BE2C (cell line): ENCODE data around the gene SPTBN5. TPM values are rescaled to one million over a fixed set of nuclear protein-coding genes. Genes with fewer than 3 reads are reported as not detected.

Source experiments
- DNase-seq: peaks from one replicate; pipeline ENCODE4 v3.0.0-alpha.2; 2020
- H3K27me3 ChIP-seq: fragments of 250-450 bp; sonication (Bioruptor Pico); 2 replicates; pipeline ENCODE4 v1.5.1; 2020; ENCODE audit warnings: mild to moderate bottlenecking
- H3K36me3 ChIP-seq: fragments of 250-450 bp; sonication (Bioruptor Pico); 2 replicates; pipeline ENCODE4 v1.5.1; 2020; ENCODE audit warnings: mild to moderate bottlenecking
- H3K4me1 ChIP-seq: fragments of 250-450 bp; sonication (Bioruptor Pico); 2 replicates; pipeline ENCODE4 v1.5.1; 2020
- H3K4me3 ChIP-seq: 2 replicates; pipeline ENCODE4 v1.5.1; 2011; ENCODE audit warnings: low read depth, low read length
- H3K9me3 ChIP-seq: fragments of 250-450 bp; sonication (Bioruptor Pico); 2 replicates; pipeline ENCODE4 v1.5.1; 2020
- polyA plus RNA-seq: library from polyadenylated mRNA; unstranded; fragments of >200 nt; gene quantifications from one replicate; pipeline ENCODE4 v1.2.1, GENCODE V29; 2012; ENCODE audit warnings: low read depth, missing spikeins; ENCODE audit not compliant: insufficient read length, insufficient read depth
- TF ChIP-seq, protein P1 (sequence below): IDR thresholded peaks from 2 replicates; pipeline ENCODE4 v1.5.1; 2012; ENCODE audit warnings: mild to moderate bottlenecking, low read depth, low read length

The SPTBN5 gene
- 1.7 TPM for polyA plus RNA-seq

DNA sequence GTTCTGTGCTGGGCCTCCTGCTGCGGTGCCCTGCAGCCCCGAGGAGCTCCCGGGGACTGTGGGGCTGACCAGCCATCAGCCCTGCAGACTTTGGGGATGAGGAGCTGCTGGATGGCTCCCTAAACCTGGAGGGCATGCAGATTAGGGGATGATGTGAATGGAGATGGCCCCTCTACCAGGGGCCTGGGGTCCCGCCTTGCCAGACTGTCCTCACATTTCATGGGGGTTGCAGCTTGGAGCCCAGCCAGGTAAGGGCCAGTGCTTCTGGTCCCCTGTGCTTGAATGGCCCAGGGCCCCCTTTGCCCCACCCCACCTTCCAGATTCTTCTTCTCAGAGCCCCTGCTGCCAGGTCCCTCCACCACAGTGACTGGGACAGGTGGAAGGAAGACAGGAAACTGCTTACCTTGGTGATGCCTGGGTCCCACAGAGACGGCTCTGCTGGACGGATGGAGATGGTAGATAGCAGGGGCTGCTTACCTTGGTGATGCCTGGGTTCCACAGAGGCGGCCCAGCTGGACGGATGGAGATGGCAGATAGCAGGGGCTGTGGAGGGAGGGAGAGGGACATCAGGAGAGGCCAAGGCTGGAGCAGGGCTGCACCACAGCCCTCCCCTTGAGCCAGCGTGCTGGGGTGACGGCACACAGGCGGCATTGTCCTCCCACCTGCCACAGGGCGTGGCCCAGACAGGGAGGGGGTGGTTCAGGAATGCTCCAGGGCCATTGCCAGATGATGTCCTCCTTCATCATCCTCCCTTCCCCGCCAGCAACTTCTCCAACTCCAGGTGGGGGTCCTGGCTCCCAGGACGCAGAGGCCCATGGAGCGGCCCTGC, at the start of gene SPTBN5:
SPTBN5 (minus strand) TSS at position 632 of the 829 bp plus-strand sequence; CDS start at position 76, 556 bp downstream.
- H3K4me1 ChIP-seq, result peaks cover 50% of the 10 kb centered on the region
- no peaks in the 10 kb centered on the region for H3K9me3 ChIP-seq
- peak within 1 kb of the TSS; percentile 47 for H3K4me3 ChIP-seq
- no peaks in the 10 kb centered on the region for H3K27me3 ChIP-seq
- no peaks in the 10 kb centered on the region for H3K36me3 ChIP-seq
- DNase-seq, result no peak
- TF ChIP-seq, protein P1, sequence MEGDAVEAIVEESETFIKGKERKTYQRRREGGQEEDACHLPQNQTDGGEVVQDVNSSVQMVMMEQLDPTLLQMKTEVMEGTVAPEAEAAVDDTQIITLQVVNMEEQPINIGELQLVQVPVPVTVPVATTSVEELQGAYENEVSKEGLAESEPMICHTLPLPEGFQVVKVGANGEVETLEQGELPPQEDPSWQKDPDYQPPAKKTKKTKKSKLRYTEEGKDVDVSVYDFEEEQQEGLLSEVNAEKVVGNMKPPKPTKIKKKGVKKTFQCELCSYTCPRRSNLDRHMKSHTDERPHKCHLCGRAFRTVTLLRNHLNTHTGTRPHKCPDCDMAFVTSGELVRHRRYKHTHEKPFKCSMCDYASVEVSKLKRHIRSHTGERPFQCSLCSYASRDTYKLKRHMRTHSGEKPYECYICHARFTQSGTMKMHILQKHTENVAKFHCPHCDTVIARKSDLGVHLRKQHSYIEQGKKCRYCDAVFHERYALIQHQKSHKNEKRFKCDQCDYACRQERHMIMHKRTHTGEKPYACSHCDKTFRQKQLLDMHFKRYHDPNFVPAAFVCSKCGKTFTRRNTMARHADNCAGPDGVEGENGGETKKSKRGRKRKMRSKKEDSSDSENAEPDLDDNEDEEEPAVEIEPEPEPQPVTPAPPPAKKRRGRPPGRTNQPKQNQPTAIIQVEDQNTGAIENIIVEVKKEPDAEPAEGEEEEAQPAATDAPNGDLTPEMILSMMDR, result no peak

DNA sequence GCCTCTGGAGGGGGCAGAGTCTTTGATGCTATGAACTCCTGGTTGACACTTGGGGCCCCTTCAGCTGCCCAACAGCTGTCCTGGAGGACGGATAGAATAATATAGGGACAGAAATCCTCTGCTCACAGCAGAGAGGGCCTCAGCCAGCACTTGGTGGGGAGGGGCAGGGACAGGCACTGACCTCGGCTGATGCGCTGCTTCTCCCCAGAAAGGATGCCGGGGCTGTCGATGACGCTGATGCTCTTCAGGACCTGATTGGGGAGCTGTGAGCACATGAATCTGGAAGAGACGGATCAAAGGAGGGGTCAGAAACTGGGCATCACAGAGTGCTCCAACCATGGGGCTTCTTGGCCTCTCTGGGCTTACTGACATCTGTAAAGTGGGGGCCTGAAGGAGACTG, 49.0 kb upstream of the SPTBN5 start:
- DNase-seq, result no peak
- Histone ChIP-seq H3K36me3 (no peaks in the 10 kb centered on the region), H3K9me3 (no peaks in the 10 kb centered on the region), H3K4me3 (no peak overlapping the region), H3K27me3 (no peaks in the 10 kb centered on the region), H3K4me1 (no peaks in the 10 kb centered on the region)
- TF ChIP-seq, protein P1, result no peak

DNA sequence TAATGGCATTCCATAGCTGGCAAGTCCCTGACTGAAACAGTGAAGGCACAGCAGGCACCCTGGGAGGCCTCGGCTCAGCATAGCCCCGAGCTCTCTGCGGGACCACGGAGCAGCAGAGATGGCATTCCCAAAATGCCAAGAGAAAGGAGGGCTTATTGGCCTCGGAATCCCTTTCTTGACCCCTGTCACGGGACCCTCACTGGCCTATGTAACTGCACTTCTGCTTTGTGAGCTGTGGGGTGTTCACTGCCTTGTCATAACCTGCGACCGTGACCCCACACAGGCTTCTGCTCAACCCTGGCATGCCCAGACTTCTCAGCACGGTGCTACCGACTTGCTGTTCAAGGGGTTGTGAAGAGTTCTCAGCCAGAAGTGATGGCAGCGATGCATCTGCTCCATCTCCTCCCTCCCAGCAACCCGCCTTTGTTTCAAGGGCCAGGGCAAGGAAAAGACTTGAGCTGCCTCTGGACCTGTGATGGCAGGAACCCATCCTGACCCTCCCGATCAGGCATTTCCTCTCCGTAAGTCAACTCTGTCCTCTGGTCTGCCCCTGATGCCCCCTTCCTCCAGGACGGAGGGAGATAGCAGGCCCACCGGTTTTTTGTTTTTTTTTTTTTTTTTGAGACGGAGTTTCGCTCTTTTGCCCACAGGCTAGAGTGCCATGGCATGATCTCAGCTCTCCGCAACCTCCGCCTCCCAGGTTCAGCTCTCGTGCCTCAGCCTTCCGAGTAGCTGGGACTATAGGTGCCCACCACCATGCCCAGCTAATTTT, 48.0 kb upstream of the SPTBN5 start:
- Histone ChIP-seq H3K4me1 (no peaks in the 10 kb centered on the region; the same call in none of the 2 replicates), H3K36me3 (no peaks in the 10 kb centered on the region), H3K9me3 (no peaks in the 10 kb centered on the region), H3K27me3 (no peaks in the 10 kb centered on the region), H3K4me3 (no peak overlapping the region)
- DNase-seq, result no peak
- TF ChIP-seq, protein P1, result no peak

DNA sequence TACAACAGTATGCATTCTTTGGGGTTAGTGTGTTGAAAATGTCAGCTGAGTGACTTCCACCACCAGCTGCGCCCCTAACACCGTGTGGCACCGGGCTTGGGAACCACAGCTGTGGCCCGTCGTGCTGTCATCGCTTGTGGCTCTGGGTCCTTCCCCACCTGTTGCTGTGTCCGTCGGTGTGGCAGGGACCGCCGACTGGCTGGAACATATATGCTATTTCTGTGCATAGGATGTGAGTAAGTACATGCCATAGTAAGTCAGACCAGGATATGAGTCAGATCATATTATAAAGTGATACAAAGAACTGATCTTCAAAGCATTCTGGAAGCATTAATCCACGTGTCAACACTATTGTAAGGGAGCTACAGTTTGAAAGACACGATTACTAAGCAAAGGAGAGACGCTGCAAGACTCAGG, 46.6 kb upstream of the SPTBN5 start:
- no peaks in the 10 kb centered on the region; the same call in none of the 2 replicates for H3K4me1 ChIP-seq
- no peaks in the 10 kb centered on the region for H3K9me3 ChIP-seq
- TF ChIP-seq, protein P1, result no peak
- no peaks in the 10 kb centered on the region for H3K27me3 ChIP-seq
- H3K4me3 ChIP-seq, result no peak overlapping the region
- H3K36me3 ChIP-seq, result no peaks in the 10 kb centered on the region
- DNase-seq, result no peak

GRCh38 chr15:41939986-41940385, 46.1 kb upstream of the SPTBN5 start:
- Histone ChIP-seq H3K4me3 (no peak overlapping the region), H3K4me1 (no peaks in the 10 kb centered on the region; the same call in none of the 2 replicates), H3K27me3 (no peaks in the 10 kb centered on the region), H3K9me3 (no peaks in the 10 kb centered on the region), H3K36me3 (no peaks in the 10 kb centered on the region)
- DNase-seq, result no peak
- TF ChIP-seq, protein P1, result no peak
